Measurements from ENCODE around the gene RSPO3. TPM values are rescaled to one million over a fixed set of nuclear protein-coding genes. Genes with fewer than 3 reads are reported as not detected.

Gene RSPO3
- total RNA-seq, 1 experiment from 2014 or later = 0.11 TPM

DNA sequence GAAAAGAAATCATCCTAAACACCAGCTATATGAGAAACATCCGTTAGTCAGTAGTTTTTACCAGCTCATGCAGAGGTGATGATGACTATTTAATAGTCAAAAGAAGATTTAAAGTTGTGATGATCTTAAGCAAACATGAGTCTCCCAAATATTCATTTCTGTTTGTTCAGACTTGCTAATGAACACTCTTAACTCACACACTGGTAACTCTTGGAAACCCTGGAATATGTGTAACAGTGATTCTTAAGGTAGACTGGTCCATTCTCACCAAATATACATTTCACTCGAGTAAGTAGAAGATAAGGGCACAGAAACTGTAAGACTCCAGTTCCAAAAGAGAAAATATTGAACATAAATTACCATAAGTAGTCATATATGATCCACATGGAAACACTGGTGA, 29.1 kb downstream of the RSPO3 start:
- H3K4me1 Mint-ChIP-seq (ENCODE audit: low read depth, unreplicated experiment) = no peaks in the 10 kb centered on the region
- no peak overlapping the region for H3K4me3 Mint-ChIP-seq (ENCODE audit: unreplicated experiment)
- no TSS peak for BruUV-seq (replicated peaks)
- Histone ChIP-seq H3K4me3 (ENCODE audit: low read depth, low read length) (no peak overlapping the region), H3K27me3 (replicated peaks; ENCODE audit: control insufficient read depth, insufficient read depth, low read length) (no peaks in the 10 kb centered on the region), H3K9me3 (no peaks in the 10 kb centered on the region), H3K4me1 (peaks cover 6% of the 10 kb centered on the region; the same call in 1 of the 2 replicates), H3K36me3 (ENCODE audit: control insufficient read depth, insufficient read depth, low read length) (no peaks in the 10 kb centered on the region)
- TF ChIP-seq, protein P1, sequence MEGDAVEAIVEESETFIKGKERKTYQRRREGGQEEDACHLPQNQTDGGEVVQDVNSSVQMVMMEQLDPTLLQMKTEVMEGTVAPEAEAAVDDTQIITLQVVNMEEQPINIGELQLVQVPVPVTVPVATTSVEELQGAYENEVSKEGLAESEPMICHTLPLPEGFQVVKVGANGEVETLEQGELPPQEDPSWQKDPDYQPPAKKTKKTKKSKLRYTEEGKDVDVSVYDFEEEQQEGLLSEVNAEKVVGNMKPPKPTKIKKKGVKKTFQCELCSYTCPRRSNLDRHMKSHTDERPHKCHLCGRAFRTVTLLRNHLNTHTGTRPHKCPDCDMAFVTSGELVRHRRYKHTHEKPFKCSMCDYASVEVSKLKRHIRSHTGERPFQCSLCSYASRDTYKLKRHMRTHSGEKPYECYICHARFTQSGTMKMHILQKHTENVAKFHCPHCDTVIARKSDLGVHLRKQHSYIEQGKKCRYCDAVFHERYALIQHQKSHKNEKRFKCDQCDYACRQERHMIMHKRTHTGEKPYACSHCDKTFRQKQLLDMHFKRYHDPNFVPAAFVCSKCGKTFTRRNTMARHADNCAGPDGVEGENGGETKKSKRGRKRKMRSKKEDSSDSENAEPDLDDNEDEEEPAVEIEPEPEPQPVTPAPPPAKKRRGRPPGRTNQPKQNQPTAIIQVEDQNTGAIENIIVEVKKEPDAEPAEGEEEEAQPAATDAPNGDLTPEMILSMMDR (IDR thresholded peaks at IDR 0.05; ENCODE audit: insufficient read depth in 1 of 2, low read depth in 1 of 2, low read length in 1 of 2, severe bottlenecking in 1 of 2, unreplicated experiment in 1 of 2) = no peak
- ChIA-PET POLR2A (no interaction called here), CTCF (no interaction called here)
- H3K9me3 Mint-ChIP-seq (ENCODE audit: unreplicated experiment) = no peaks in the 10 kb centered on the region
- H3K27ac Mint-ChIP-seq (ENCODE audit: unreplicated experiment) = no peak overlapping the region
- peaks cover 5% of the 10 kb centered on the region for H3K27me3 Mint-ChIP-seq (ENCODE audit: insufficient read depth, unreplicated experiment)
- no peak for DNase-seq
- intact Hi-C loops (cut with micrococcal nuclease; ENCODE audit: unreplicated experiment) = no loop called here
- no peaks in the 10 kb centered on the region for H3K36me3 Mint-ChIP-seq (ENCODE audit: insufficient read depth, unreplicated experiment)

DNA sequence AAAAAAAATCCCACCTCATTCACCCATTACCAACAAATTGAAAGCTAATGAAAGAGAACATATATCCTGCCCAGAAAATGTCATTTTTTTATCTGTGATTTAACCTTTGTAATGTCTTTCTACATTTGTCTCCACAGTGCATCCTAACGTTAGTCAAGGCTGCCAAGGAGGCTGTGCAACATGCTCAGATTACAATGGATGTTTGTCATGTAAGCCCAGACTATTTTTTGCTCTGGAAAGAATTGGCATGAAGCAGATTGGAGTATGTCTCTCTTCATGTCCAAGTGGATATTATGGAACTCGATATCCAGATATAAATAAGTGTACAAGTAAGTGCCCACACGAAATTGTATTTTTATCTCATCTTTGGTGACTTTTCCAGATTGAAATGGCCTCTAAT, 30.0 kb downstream of the RSPO3 start:
- no peaks in the 10 kb centered on the region for H3K27me3 ChIP-seq (replicated peaks; ENCODE audit: control insufficient read depth, insufficient read depth, low read length)
- CTCF ChIA-PET = no interaction called here
- no peak for DNase-seq
- Mint-ChIP-seq H3K27me3 (ENCODE audit: insufficient read depth, unreplicated experiment) (peaks cover 5% of the 10 kb centered on the region), H3K36me3 (ENCODE audit: insufficient read depth, unreplicated experiment) (no peaks in the 10 kb centered on the region), H3K4me3 (ENCODE audit: unreplicated experiment) (no peak overlapping the region), H3K9me3 (ENCODE audit: unreplicated experiment) (no peaks in the 10 kb centered on the region), H3K4me1 (ENCODE audit: low read depth, unreplicated experiment) (no peaks in the 10 kb centered on the region), H3K27ac (ENCODE audit: unreplicated experiment) (no peak overlapping the region)
- POLR2A ChIA-PET = no interaction called here
- H3K4me1 ChIP-seq = peaks cover 6% of the 10 kb centered on the region; the same call in 1 of the 2 replicates
- TF ChIP-seq, protein P1 (IDR thresholded peaks at IDR 0.05; ENCODE audit: insufficient read depth in 1 of 2, low read depth in 1 of 2, low read length in 1 of 2, severe bottlenecking in 1 of 2, unreplicated experiment in 1 of 2) = no peak
- H3K4me3 ChIP-seq (ENCODE audit: low read depth, low read length) = no peak overlapping the region
- no peaks in the 10 kb centered on the region for H3K36me3 ChIP-seq (ENCODE audit: control insufficient read depth, insufficient read depth, low read length)
- intact Hi-C loops (cut with micrococcal nuclease; ENCODE audit: unreplicated experiment) = no loop called here
- no TSS peak for BruUV-seq (replicated peaks)
- H3K9me3 ChIP-seq = no peaks in the 10 kb centered on the region

DNA sequence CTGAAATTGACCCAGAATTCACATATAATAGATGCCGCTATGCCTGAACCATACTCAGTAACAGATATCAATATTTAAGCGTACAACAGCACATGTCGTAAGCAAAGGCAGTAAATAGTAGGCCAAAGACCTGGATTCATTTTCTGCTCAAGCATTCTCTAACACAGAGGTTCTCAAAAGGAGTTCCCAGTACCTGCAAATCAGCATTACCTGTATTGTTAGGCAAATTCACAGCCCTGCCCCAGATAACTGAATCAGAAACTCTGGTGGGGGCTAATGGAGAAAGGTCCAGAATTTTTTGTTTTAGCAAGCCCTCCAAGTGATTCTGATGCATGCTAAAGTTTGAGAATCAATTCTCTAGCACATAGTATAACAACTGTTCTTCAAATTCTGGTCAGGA, 36.0 kb downstream of the RSPO3 start:
- Mint-ChIP-seq H3K4me1 (ENCODE audit: low read depth, unreplicated experiment) (no peaks in the 10 kb centered on the region), H3K4me3 (ENCODE audit: unreplicated experiment) (no peak overlapping the region), H3K27ac (ENCODE audit: unreplicated experiment) (no peak overlapping the region), H3K36me3 (ENCODE audit: insufficient read depth, unreplicated experiment) (no peaks in the 10 kb centered on the region), H3K27me3 (ENCODE audit: insufficient read depth, unreplicated experiment) (peaks cover 7% of the 10 kb centered on the region), H3K9me3 (ENCODE audit: unreplicated experiment) (no peaks in the 10 kb centered on the region)
- no peaks in the 10 kb centered on the region for H3K27me3 ChIP-seq (replicated peaks; ENCODE audit: control insufficient read depth, insufficient read depth, low read length)
- no peak overlapping the region for H3K4me3 ChIP-seq (ENCODE audit: low read depth, low read length)
- intact Hi-C loops (cut with micrococcal nuclease; ENCODE audit: unreplicated experiment) = no loop called here
- CTCF ChIA-PET = no interaction called here
- no peaks in the 10 kb centered on the region for H3K36me3 ChIP-seq (ENCODE audit: control insufficient read depth, insufficient read depth, low read length)
- POLR2A ChIA-PET = no interaction called here
- TF ChIP-seq, protein P1 (IDR thresholded peaks at IDR 0.05; ENCODE audit: insufficient read depth in 1 of 2, low read depth in 1 of 2, low read length in 1 of 2, severe bottlenecking in 1 of 2, unreplicated experiment in 1 of 2) = no peak
- BruUV-seq (replicated peaks) = no TSS peak
- no peaks in the 10 kb centered on the region for H3K4me1 ChIP-seq
- DNase-seq = no peak
- no peaks in the 10 kb centered on the region for H3K9me3 ChIP-seq
